OCI-LY1 (cell line): Measurements from ENCODE around the gene TTC24.
"Not testable (repeated sequence)": the region's sequence is repeated elsewhere in the genome, so short reads cannot be mapped to it uniquely, and the experiment has no call there.

Source experiments
- H2AFZ ChIP-seq: fragments of 200-600 bp; sonication (generic), shearing (Covaris generic); 2 replicates; pipeline ENCODE4 v1.6.0; 2014; ENCODE audit warnings: antibody characterized with exemption, mild to moderate bottlenecking, low read length
- H3F3A ChIP-seq: fragments of 200-600 bp; sonication (generic), shearing (Covaris generic); 2 replicates; pipeline ENCODE4 v1.6.0; 2014; ENCODE audit warnings: mild to moderate bottlenecking, antibody characterized with exemption, low read length, moderate library complexity; ENCODE audit not compliant: insufficient read depth
- H3K27ac ChIP-seq: fragments of 200-600 bp; sonication (generic); 2 replicates; pipeline ENCODE4 v1.5.1; 2014; ENCODE audit warnings: low read length, mixed run types, mild to moderate bottlenecking, low read depth; ENCODE audit not compliant: poor library complexity, severe bottlenecking
- H3K27me3 ChIP-seq: fragments of 200-600 bp; sonication (generic); 2 replicates; pipeline ENCODE4 v1.6.0; 2014; ENCODE audit warnings: antibody characterized with exemption, mild to moderate bottlenecking, low read length, moderate library complexity; ENCODE audit not compliant: insufficient read depth
- H3K36me3 ChIP-seq: fragments of 200-600 bp; sonication (generic); 2 replicates; pipeline ENCODE4 v1.6.1; 2014; ENCODE audit warnings: mild to moderate bottlenecking, antibody characterized with exemption, low read length, moderate library complexity, mixed read lengths; ENCODE audit not compliant: insufficient read depth
- H3K4me1 ChIP-seq: fragments of 200-600 bp; sonication (generic); 2 replicates; pipeline ENCODE4 v1.5.1; 2014; ENCODE audit warnings: mild to moderate bottlenecking, low read length, moderate library complexity; ENCODE audit not compliant: insufficient read depth, severe bottlenecking
- H3K4me2 ChIP-seq: fragments of 200-600 bp; sonication (generic), shearing (Covaris generic); 2 replicates; pipeline ENCODE4 v1.6.1; 2014; ENCODE audit warnings: low read length
- H3K4me3 ChIP-seq: fragments of 200-600 bp; sonication (generic); 2 replicates; pipeline ENCODE4 v1.5.1; 2014; ENCODE audit warnings: low read length, low read depth, mild to moderate bottlenecking, mixed read lengths; ENCODE audit not compliant: poor library complexity, severe bottlenecking
- H3K79me2 ChIP-seq: fragments of 200-600 bp; shearing (Covaris generic); 2 replicates; pipeline ENCODE4 v1.6.1; 2016; ENCODE audit warnings: mixed run types, low read length, mixed read lengths; ENCODE audit not compliant: insufficient read depth
- H3K9ac ChIP-seq: fragments of 200-600 bp; sonication (generic), shearing (Covaris generic); 2 replicates; pipeline ENCODE4 v1.6.1; 2014; ENCODE audit warnings: mild to moderate bottlenecking, low read length, mixed read lengths
- H3K9me2 ChIP-seq: fragments of 200-600 bp; sonication (generic), shearing (Covaris generic); 2 replicates; pipeline ENCODE4 v1.6.1; 2014; ENCODE audit warnings: low read depth, mild to moderate bottlenecking, low read length, mixed read lengths
- H3K9me3 ChIP-seq: fragments of 200-600 bp; shearing (Covaris generic); 2 replicates; pipeline ENCODE4 v1.6.1; 2014; ENCODE audit warnings: low read length, mixed read lengths
- H4K20me1 ChIP-seq: fragments of 200-600 bp; sonication (generic), shearing (Covaris generic); 2 replicates; pipeline ENCODE4 v1.6.0; 2016; ENCODE audit warnings: mild to moderate bottlenecking, low read length; ENCODE audit not compliant: insufficient read depth
- CTCF ChIP-seq: fragments of 200-600 bp; sonication (generic), shearing (Covaris generic); IDR thresholded peaks from 2 replicates; pipeline ENCODE4 v1.5.1; 2017; ENCODE audit warnings: mild to moderate bottlenecking, antibody characterized with exemption, low read length, moderate library complexity, mixed read lengths
- EZH2 ChIP-seq: fragments of 200-600 bp; sonication (generic), shearing (Covaris generic); IDR thresholded peaks from 2 replicates; pipeline ENCODE4 v1.8.0; 2017; ENCODE audit warnings: borderline replicate concordance, mixed run types, mild to moderate bottlenecking, antibody characterized with exemption, low read length, moderate library complexity, mixed read lengths

Gene TTC24

GRCh38 chr1:156586323-156586722, 6.8 kb downstream of the TTC24 start:
- H3K79me2 ChIP-seq: no peaks in the 10 kb centered on the region
- no peaks in the 10 kb centered on the region for H3K27me3 ChIP-seq
- H3K9me2 ChIP-seq: no peaks in the 10 kb centered on the region
- H3K9me3 ChIP-seq: no peaks in the 10 kb centered on the region
- H3K4me2 ChIP-seq: no peak overlapping the region
- no peaks in the 10 kb centered on the region for H4K20me1 ChIP-seq
- no peak overlapping the region for H2AFZ ChIP-seq
- H3K36me3 ChIP-seq: no peaks in the 10 kb centered on the region
- no peak overlapping the region for H3K9ac ChIP-seq
- H3F3A ChIP-seq: no peaks in the 10 kb centered on the region
- H3K4me3 ChIP-seq: no peak overlapping the region
- TF ChIP-seq EZH2: no peak
- no peak for TF ChIP-seq CTCF
- H3K4me1 ChIP-seq: peaks cover 21% of the 10 kb centered on the region
- H3K27ac ChIP-seq: no peak overlapping the region

GRCh38 chr1:156586892-156587477, 7.5 kb downstream of the TTC24 start:
- no peaks in the 10 kb centered on the region for H3F3A ChIP-seq
- H3K9ac ChIP-seq: no peak overlapping the region
- H3K27ac ChIP-seq: no peak overlapping the region
- no peaks in the 10 kb centered on the region for H3K36me3 ChIP-seq
- no peaks in the 10 kb centered on the region for H3K79me2 ChIP-seq
- no peak overlapping the region for H3K4me2 ChIP-seq
- no peak overlapping the region for H2AFZ ChIP-seq
- peaks cover 20% of the 10 kb centered on the region for H3K4me1 ChIP-seq
- H3K27me3 ChIP-seq: no peaks in the 10 kb centered on the region
- H3K9me2 ChIP-seq: no peaks in the 10 kb centered on the region
- no peak overlapping the region for H3K4me3 ChIP-seq
- no peaks in the 10 kb centered on the region for H4K20me1 ChIP-seq
- TF ChIP-seq EZH2 (no peak), CTCF (no peak)
- no peaks in the 10 kb centered on the region for H3K9me3 ChIP-seq

GRCh38 chr1:156587927-156588326, 8.4 kb downstream of the TTC24 start:
- H3K79me2 ChIP-seq, H3K36me3 ChIP-seq, H3K9me2 ChIP-seq, H3K9me3 ChIP-seq, H3K4me2 ChIP-seq, H3K27me3 ChIP-seq, H3K4me3 ChIP-seq, H3F3A ChIP-seq, H2AFZ ChIP-seq, H4K20me1 ChIP-seq, H3K9ac ChIP-seq, H3K27ac ChIP-seq: not testable (repeated sequence)
- peaks cover 20% of the 10 kb centered on the region for H3K4me1 ChIP-seq

- H3K4me3 ChIP-seq: no peak overlapping the region
- H3K27me3 ChIP-seq: no peaks in the 10 kb centered on the region
- no peak overlapping the region for H3K9ac ChIP-seq
- H3K4me1 ChIP-seq: peaks cover 24% of the 10 kb centered on the region
- no peaks in the 10 kb centered on the region for H3K79me2 ChIP-seq
- H3K9me3 ChIP-seq: no peaks in the 10 kb centered on the region
- peaks cover 13% of the 10 kb centered on the region; the same call in 1 of the 2 replicates for H3K36me3 ChIP-seq
- no peak overlapping the region for H3K4me2 ChIP-seq
- no peak overlapping the region for H2AFZ ChIP-seq
- H3K27ac ChIP-seq: no peak overlapping the region
- H3K9me2 ChIP-seq: no peaks in the 10 kb centered on the region
- H3F3A ChIP-seq: 0 out of 2 replicates have a peak, but pooled peaks cover 4% of the 10 kb centered on the region
- H4K20me1 ChIP-seq: no peaks in the 10 kb centered on the region
- TF ChIP-seq CTCF (no peak), EZH2 (no peak)
Observed at GRCh38 chr1:156589546-156589945, 10.0 kb downstream of the TTC24 start.
